Hepatocyte (in vitro differentiated cells): Measurements from ENCODE around the gene NFYC. TPM values are rescaled to one million over a fixed set of nuclear protein-coding genes. Genes with fewer than 3 reads are reported as not detected.
A peak's percentile ranks its signal among the peaks of the same experiment; 100 is the strongest.

ENCODE experiments used
- DNase-seq: peaks from one replicate; pipeline ENCODE4 v3.0.0-alpha.2; 2016; ENCODE audit warnings: low spot score
- H2AFZ ChIP-seq: fragments of 200-600 bp; sonication (generic); 2 replicates; pipeline ENCODE4 v1.6.0; 2016; ENCODE audit warnings: antibody characterized with exemption, mild to moderate bottlenecking
- H3K27ac ChIP-seq: fragments of 200-600 bp; sonication (generic); 2 replicates; pipeline ENCODE4 v1.5.1; 2016; ENCODE audit warnings: mild to moderate bottlenecking
- H3K27me3 ChIP-seq: fragments of 200-600 bp; sonication (generic); 2 replicates; pipeline ENCODE4 v1.6.1; 2016
- H3K36me3 ChIP-seq: fragments of 200-600 bp; sonication (generic); replicated peaks from 2 replicates; pipeline ENCODE4 v1.5.1; 2016; ENCODE audit warnings: low read depth; ENCODE audit not compliant: insufficient read depth
- H3K4me1 ChIP-seq: fragments of 200-600 bp; sonication (generic); 2 replicates; pipeline ENCODE4 v1.5.1; 2016; ENCODE audit warnings: mild to moderate bottlenecking, moderate library complexity; ENCODE audit not compliant: insufficient read depth
- H3K4me2 ChIP-seq: fragments of 200-600 bp; sonication (generic); 2 replicates; pipeline ENCODE4 v1.6.0; 2016
- H3K4me3 ChIP-seq: fragments of 200-600 bp; sonication (generic); 2 replicates; pipeline ENCODE4 v1.5.1; 2016; ENCODE audit warnings: mild to moderate bottlenecking
- H3K79me2 ChIP-seq: fragments of 200-600 bp; sonication (generic); 2 replicates; pipeline ENCODE4 v1.6.0; 2017; ENCODE audit warnings: mild to moderate bottlenecking
- H3K9me2 ChIP-seq: fragments of 200-600 bp; sonication (generic); replicated peaks from 2 replicates; pipeline ENCODE4 v1.6.0; 2017; ENCODE audit warnings: mild to moderate bottlenecking; ENCODE audit not compliant: insufficient read depth
- H3K9me3 ChIP-seq: fragments of 200-600 bp; sonication (generic); 2 replicates; pipeline ENCODE4 v1.5.1; 2016; ENCODE audit warnings: low read depth, mild to moderate bottlenecking
- H4K20me1 ChIP-seq: fragments of 200-600 bp; sonication (generic); 2 replicates; pipeline ENCODE4 v1.6.0; 2016; ENCODE audit warnings: mild to moderate bottlenecking; ENCODE audit not compliant: insufficient read depth, poor library complexity, severe bottlenecking
- EZH2 ChIP-seq: fragments of 200-600 bp; sonication (generic); IDR thresholded peaks from 2 replicates; pipeline ENCODE4 v1.6.1; 2016; ENCODE audit warnings: antibody characterized with exemption, mild to moderate bottlenecking, borderline replicate concordance
- EZH2phosphoT487 ChIP-seq: fragments of 200-600 bp; sonication (generic); IDR thresholded peaks from one replicate; pipeline ENCODE4 v1.6.1; 2018; ENCODE audit warnings: antibody characterized with exemption, mild to moderate bottlenecking, low read depth, moderate library complexity; ENCODE audit not compliant: unreplicated experiment, severe bottlenecking
- WGBS: methylation state at CpG from one replicate; pipeline ENCODE4 v1.1.6; 2016; ENCODE audit warnings: low lambda C conversion rate; ENCODE audit errors: missing lambda C conversion rate; 5-methylcytosine and 5-hydroxymethylcytosine counted together
- polyA plus RNA-seq: library from polyadenylated mRNA; unstranded; fragments of >200 nt; fragmentation: Nextera tagmentation; extraction: Ambion mirVana; gene quantifications from 2 replicates; pipeline ENCODE4 v1.2.1, GENCODE V29; 2016
- total RNA-seq: library from RNA; depleted of rRNA; stranded (reverse); fragments of >200 nt; gene quantifications from 2 replicates; pipeline ENCODE4 v1.2.3, GENCODE V29; 2014
- TF ChIP-seq, protein P1 (sequence below): fragments of 200-600 bp; sonication (generic); IDR thresholded peaks from 2 replicates; pipeline ENCODE4 v1.5.1; 2016; ENCODE audit warnings: antibody characterized with exemption, mild to moderate bottlenecking; ENCODE audit not compliant: poor library complexity

The NFYC gene
- total and polyA plus RNA-seq, 2 experiments from 2014 or later = 44.1 to 52.5 TPM

DNA sequence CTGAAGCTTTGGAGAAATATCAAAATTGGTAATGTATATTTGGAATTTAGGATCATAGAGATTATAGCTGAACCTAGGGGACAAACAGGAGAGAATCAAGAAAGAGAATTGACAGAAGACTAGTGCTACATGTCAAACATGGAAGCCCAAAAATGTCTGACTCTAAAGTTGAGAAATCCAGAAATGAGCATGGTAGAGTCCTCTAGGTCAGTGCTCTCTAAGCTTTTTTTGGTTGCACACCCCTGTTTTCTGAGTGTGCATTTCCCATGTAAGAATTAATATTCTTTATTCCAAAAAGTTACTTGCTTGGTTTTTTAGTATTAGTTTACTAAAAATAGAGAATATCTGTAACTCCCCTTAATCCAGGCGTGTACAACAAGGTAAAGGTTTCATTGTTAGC, 25.6 kb downstream of the NFYC start:
- H3K4me1 ChIP-seq = peaks cover 30% of the 10 kb centered on the region
- DNase-seq = no peak
- peaks cover 95% of the 10 kb centered on the region for H3K79me2 ChIP-seq
- TF ChIP-seq, protein P1, sequence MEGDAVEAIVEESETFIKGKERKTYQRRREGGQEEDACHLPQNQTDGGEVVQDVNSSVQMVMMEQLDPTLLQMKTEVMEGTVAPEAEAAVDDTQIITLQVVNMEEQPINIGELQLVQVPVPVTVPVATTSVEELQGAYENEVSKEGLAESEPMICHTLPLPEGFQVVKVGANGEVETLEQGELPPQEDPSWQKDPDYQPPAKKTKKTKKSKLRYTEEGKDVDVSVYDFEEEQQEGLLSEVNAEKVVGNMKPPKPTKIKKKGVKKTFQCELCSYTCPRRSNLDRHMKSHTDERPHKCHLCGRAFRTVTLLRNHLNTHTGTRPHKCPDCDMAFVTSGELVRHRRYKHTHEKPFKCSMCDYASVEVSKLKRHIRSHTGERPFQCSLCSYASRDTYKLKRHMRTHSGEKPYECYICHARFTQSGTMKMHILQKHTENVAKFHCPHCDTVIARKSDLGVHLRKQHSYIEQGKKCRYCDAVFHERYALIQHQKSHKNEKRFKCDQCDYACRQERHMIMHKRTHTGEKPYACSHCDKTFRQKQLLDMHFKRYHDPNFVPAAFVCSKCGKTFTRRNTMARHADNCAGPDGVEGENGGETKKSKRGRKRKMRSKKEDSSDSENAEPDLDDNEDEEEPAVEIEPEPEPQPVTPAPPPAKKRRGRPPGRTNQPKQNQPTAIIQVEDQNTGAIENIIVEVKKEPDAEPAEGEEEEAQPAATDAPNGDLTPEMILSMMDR = no peak
- TF ChIP-seq EZH2 (no peak), EZH2phosphoT487 (no peak)
- peaks cover under 1% of the 10 kb centered on the region for H4K20me1 ChIP-seq
- no peak overlapping the region for H3K4me3 ChIP-seq
- peak overlapping the region; percentile 53 for H3K4me2 ChIP-seq
- H3K9me3 ChIP-seq = no peaks in the 10 kb centered on the region
- H3K9me2 ChIP-seq = no peaks in the 10 kb centered on the region
- WGBS = 72% methylated on average over 1 of the region's 1 CpG
- H3K27me3 ChIP-seq = no peaks in the 10 kb centered on the region
- no peaks in the 10 kb centered on the region for H3K36me3 ChIP-seq
- H2AFZ ChIP-seq = no peak overlapping the region
- peak overlapping the region; percentile 3 for H3K27ac ChIP-seq

DNA sequence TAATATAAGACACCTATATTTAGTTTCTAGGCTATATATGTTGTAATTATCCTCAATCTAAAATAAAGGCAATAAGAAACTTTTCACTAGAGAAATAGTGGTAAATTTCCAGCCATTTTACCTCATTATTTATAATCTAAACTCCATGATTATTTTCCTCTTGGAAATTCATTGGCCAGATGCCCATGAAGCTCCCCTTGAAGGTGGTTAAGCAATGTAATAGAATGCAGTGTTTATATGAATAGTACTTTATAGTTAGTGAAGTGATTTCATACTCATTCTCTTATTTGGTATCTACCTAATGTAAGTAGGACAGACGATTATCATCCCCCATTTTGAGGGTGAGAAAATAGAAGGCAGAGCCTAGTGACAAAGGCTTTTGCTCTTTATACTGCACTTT, 26.5 kb downstream of the NFYC start:
- H3K4me3 ChIP-seq = no peak overlapping the region
- no peak overlapping the region for H3K27ac ChIP-seq
- H3K4me2 ChIP-seq = peak overlapping the region; percentile 29
- WGBS = 64% methylated on average over 1 of the region's 1 CpG
- peaks cover 7% of the 10 kb centered on the region for H4K20me1 ChIP-seq
- TF ChIP-seq, protein P1 = no peak
- TF ChIP-seq EZH2 (no peak), EZH2phosphoT487 (no peak)
- no peak overlapping the region for H2AFZ ChIP-seq
- H3K36me3 ChIP-seq = no peaks in the 10 kb centered on the region
- DNase-seq = no peak
- no peaks in the 10 kb centered on the region for H3K27me3 ChIP-seq
- H3K9me3 ChIP-seq = no peaks in the 10 kb centered on the region
- H3K79me2 ChIP-seq = peaks cover 95% of the 10 kb centered on the region
- no peaks in the 10 kb centered on the region for H3K9me2 ChIP-seq
- peaks cover 30% of the 10 kb centered on the region for H3K4me1 ChIP-seq

DNA sequence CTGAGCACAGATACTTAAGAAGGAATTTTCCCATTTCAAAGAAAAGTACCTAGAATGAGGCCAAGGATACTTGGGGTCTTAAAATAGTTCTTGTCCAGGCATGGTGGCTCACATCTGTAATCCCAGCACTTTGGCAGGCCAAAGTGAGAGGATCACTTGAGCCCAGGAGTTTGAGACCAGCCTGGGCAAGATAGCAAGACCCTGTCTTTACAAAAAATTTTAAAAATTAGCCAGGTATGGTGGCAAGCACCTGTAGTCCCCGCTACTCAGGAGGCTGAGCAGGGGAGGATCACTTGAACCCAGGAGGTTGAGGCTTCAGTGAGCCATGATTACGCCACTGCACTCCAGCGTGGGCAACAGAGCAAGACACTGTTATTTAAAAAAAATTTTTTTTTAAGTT, 29.0 kb downstream of the NFYC start:
- H3K79me2 ChIP-seq = peaks cover 95% of the 10 kb centered on the region
- WGBS = 93% methylated on average over 3 of the region's 3 CpGs
- no peak overlapping the region for H3K4me3 ChIP-seq
- no peaks in the 10 kb centered on the region for H3K9me3 ChIP-seq
- no peak for TF ChIP-seq EZH2phosphoT487
- TF ChIP-seq, protein P1 = no peak
- TF ChIP-seq EZH2 = no peak
- H3K27ac ChIP-seq = peak overlapping the region; percentile 1
- no peaks in the 10 kb centered on the region for H3K36me3 ChIP-seq
- no peaks in the 10 kb centered on the region for H3K27me3 ChIP-seq
- no peak for DNase-seq
- H4K20me1 ChIP-seq = peaks cover 26% of the 10 kb centered on the region
- H2AFZ ChIP-seq = no peak overlapping the region
- peaks cover 30% of the 10 kb centered on the region for H3K4me1 ChIP-seq
- H3K4me2 ChIP-seq = peak overlapping the region; percentile 28
- H3K9me2 ChIP-seq = no peaks in the 10 kb centered on the region

DNA sequence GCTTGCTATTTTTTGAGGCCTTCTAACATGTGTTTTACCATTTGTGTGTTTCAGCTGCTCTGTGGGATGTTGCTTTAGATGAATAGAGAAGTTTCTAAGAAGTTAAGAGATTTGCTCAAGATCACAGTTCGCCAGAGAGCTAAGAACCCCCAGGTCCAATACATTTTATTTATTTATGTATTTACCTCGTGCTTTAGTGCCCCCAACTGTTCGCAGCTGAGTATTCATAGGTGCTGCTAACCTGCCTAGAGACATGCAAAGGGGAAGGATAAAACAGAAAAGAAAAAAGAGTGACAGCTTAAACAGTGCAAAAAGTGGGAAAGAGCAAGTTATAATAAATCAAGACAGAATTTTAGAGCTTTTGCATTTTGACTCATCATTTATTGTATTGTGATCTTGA, 31.1 kb downstream of the NFYC start:
- H3K4me3 ChIP-seq = no peak overlapping the region
- H3K4me2 ChIP-seq = no peak overlapping the region
- no peak overlapping the region for H2AFZ ChIP-seq
- peaks cover 29% of the 10 kb centered on the region for H3K4me1 ChIP-seq
- H3K27me3 ChIP-seq = no peaks in the 10 kb centered on the region
- H3K79me2 ChIP-seq = peaks cover 99% of the 10 kb centered on the region
- H3K27ac ChIP-seq = no peak overlapping the region
- no peaks in the 10 kb centered on the region for H3K9me2 ChIP-seq
- no peaks in the 10 kb centered on the region for H3K36me3 ChIP-seq
- no peak for DNase-seq
- WGBS = 78% methylated on average over 3 of the region's 3 CpGs
- peaks cover 30% of the 10 kb centered on the region for H4K20me1 ChIP-seq
- TF ChIP-seq, protein P1 = no peak
- H3K9me3 ChIP-seq = no peaks in the 10 kb centered on the region
